Measurements from ENCODE around the gene CELSR1. TPM values are rescaled to one million over a fixed set of nuclear protein-coding genes. Genes with fewer than 3 reads are reported as not detected.
A peak's percentile ranks its signal among the peaks of the same experiment; 100 is the strongest.

CELSR1 gene
- polyA plus RNA-seq, 2 donors, result 19.8 to 34.8 TPM

GRCh38 chr22:46465793-46466192, 71.6 kb downstream of the CELSR1 start:
- H3K4me1 ChIP-seq (ENCODE audit: control insufficient read depth in 2 of 2, insufficient read depth in 2 of 2, low read length in 1 of 2), result peaks cover 0 to 11% of the 10 kb centered on the region in 2 donors
- H3K27me3 ChIP-seq (ENCODE audit: control insufficient read depth in 1 of 2, insufficient read depth in 2 of 2, low read length in 2 of 2), result no peaks in the 10 kb centered on the region
- 52 to 54% methylated on average over 12 of the region's 12 CpGs for WGBS, 2 donors
- no peak overlapping the region for H3K4me3 ChIP-seq (ENCODE audit: low read depth in 1 of 2, low read length in 2 of 2)
- no peak overlapping the region for H3K27ac ChIP-seq (ENCODE audit: low read depth in 2 of 2, low read length in 1 of 2)
- no peaks in the 10 kb centered on the region for H3K9me3 ChIP-seq (ENCODE audit: control insufficient read depth in 2 of 2, insufficient read depth in 1 of 2, low read depth in 1 of 2, low read length in 1 of 2)
- H3K36me3 ChIP-seq (ENCODE audit: control insufficient read depth in 2 of 2, insufficient read depth in 2 of 2, low read length in 1 of 2), result peaks cover 0 to 12% of the 10 kb centered on the region in 2 donors

- peaks cover 0 to 12% of the 10 kb centered on the region in 2 donors for H3K36me3 ChIP-seq (ENCODE audit: control insufficient read depth in 2 of 2, insufficient read depth in 2 of 2, low read length in 1 of 2)
- H3K27me3 ChIP-seq (ENCODE audit: control insufficient read depth in 1 of 2, insufficient read depth in 2 of 2, low read length in 2 of 2), result no peaks in the 10 kb centered on the region
- H3K27ac ChIP-seq (ENCODE audit: low read depth in 2 of 2, low read length in 1 of 2), result no peak overlapping the region
- 60 to 73% methylated on average over 11 of the region's 11 CpGs for WGBS, 2 donors
- no peaks in the 10 kb centered on the region for H3K9me3 ChIP-seq (ENCODE audit: control insufficient read depth in 2 of 2, insufficient read depth in 1 of 2, low read depth in 1 of 2, low read length in 1 of 2)
- H3K4me1 ChIP-seq (ENCODE audit: control insufficient read depth in 2 of 2, insufficient read depth in 2 of 2, low read length in 1 of 2), result peaks cover 0 to 11% of the 10 kb centered on the region in 2 donors
- no peak overlapping the region for H3K4me3 ChIP-seq (ENCODE audit: low read depth in 1 of 2, low read length in 2 of 2)
Measured at GRCh38 chr22:46465345-46465720, 72.1 kb downstream of the CELSR1 start.

- WGBS, 2 donors, result 85 to 89% methylated on average over 18 of the region's 18 CpGs
- no peak overlapping the region for H3K27ac ChIP-seq (ENCODE audit: low read depth in 2 of 2, low read length in 1 of 2)
- H3K9me3 ChIP-seq (ENCODE audit: control insufficient read depth in 2 of 2, insufficient read depth in 1 of 2, low read depth in 1 of 2, low read length in 1 of 2), result no peaks in the 10 kb centered on the region
- H3K36me3 ChIP-seq (ENCODE audit: control insufficient read depth in 2 of 2, insufficient read depth in 2 of 2, low read length in 1 of 2), result peaks cover 0 to 12% of the 10 kb centered on the region in 2 donors
- H3K4me1 ChIP-seq (ENCODE audit: control insufficient read depth in 2 of 2, insufficient read depth in 2 of 2, low read length in 1 of 2), result peaks cover 0 to 13% of the 10 kb centered on the region in 2 donors
- H3K27me3 ChIP-seq (ENCODE audit: control insufficient read depth in 1 of 2, insufficient read depth in 2 of 2, low read length in 2 of 2), result no peaks in the 10 kb centered on the region
- H3K4me3 ChIP-seq (ENCODE audit: low read depth in 1 of 2, low read length in 2 of 2), result no peak overlapping the region
Measured at GRCh38 chr22:46464701-46465344, 72.6 kb downstream of the CELSR1 start.

GRCh38 chr22:46464296-46464695, 73.1 kb downstream of the CELSR1 start:
- Histone ChIP-seq H3K9me3 (ENCODE audit: control insufficient read depth in 2 of 2, insufficient read depth in 1 of 2, low read depth in 1 of 2, low read length in 1 of 2) (no peaks in the 10 kb centered on the region), H3K4me1 (ENCODE audit: control insufficient read depth in 2 of 2, insufficient read depth in 2 of 2, low read length in 1 of 2) (peaks cover 0 to 13% of the 10 kb centered on the region in 2 donors), H3K27me3 (ENCODE audit: control insufficient read depth in 1 of 2, insufficient read depth in 2 of 2, low read length in 2 of 2) (no peaks in the 10 kb centered on the region), H3K27ac (ENCODE audit: low read depth in 2 of 2, low read length in 1 of 2) (no peak overlapping the region), H3K36me3 (ENCODE audit: control insufficient read depth in 2 of 2, insufficient read depth in 2 of 2, low read length in 1 of 2) (peaks cover 0 to 12% of the 10 kb centered on the region in 2 donors), H3K4me3 (ENCODE audit: low read depth in 1 of 2, low read length in 2 of 2) (no peak overlapping the region)
- 93 to 94% methylated on average over 8 of the region's 8 CpGs for WGBS, 2 donors

GRCh38 chr22:46463435-46464227, 73.8 kb downstream of the CELSR1 start:
- H3K27me3 ChIP-seq (ENCODE audit: control insufficient read depth in 1 of 2, insufficient read depth in 2 of 2, low read length in 2 of 2), result no peaks in the 10 kb centered on the region
- peaks cover 0 to 12% of the 10 kb centered on the region in 2 donors for H3K36me3 ChIP-seq (ENCODE audit: control insufficient read depth in 2 of 2, insufficient read depth in 2 of 2, low read length in 1 of 2)
- 93 to 94% methylated on average over 70 of the region's 70 CpGs for WGBS, 2 donors
- no peak overlapping the region for H3K4me3 ChIP-seq (ENCODE audit: low read depth in 1 of 2, low read length in 2 of 2)
- H3K27ac ChIP-seq (ENCODE audit: low read depth in 2 of 2, low read length in 1 of 2), result peak overlapping the region in 1 of 2 donors; percentile 65
- no peaks in the 10 kb centered on the region for H3K9me3 ChIP-seq (ENCODE audit: control insufficient read depth in 2 of 2, insufficient read depth in 1 of 2, low read depth in 1 of 2, low read length in 1 of 2)
- H3K4me1 ChIP-seq (ENCODE audit: control insufficient read depth in 2 of 2, insufficient read depth in 2 of 2, low read length in 1 of 2), result peaks cover 0 to 13% of the 10 kb centered on the region in 2 donors

GRCh38 chr22:46462726-46463371, 74.6 kb downstream of the CELSR1 start:
- Histone ChIP-seq H3K36me3 (ENCODE audit: control insufficient read depth in 2 of 2, insufficient read depth in 2 of 2, low read length in 1 of 2) (peaks cover 0 to 13% of the 10 kb centered on the region in 2 donors), H3K27me3 (ENCODE audit: control insufficient read depth in 1 of 2, insufficient read depth in 2 of 2, low read length in 2 of 2) (no peaks in the 10 kb centered on the region), H3K27ac (ENCODE audit: low read depth in 2 of 2, low read length in 1 of 2) (peak overlapping the region; percentile 38 to 65), H3K9me3 (ENCODE audit: control insufficient read depth in 2 of 2, insufficient read depth in 1 of 2, low read depth in 1 of 2, low read length in 1 of 2) (no peaks in the 10 kb centered on the region), H3K4me3 (ENCODE audit: low read depth in 1 of 2, low read length in 2 of 2) (no peak overlapping the region), H3K4me1 (ENCODE audit: control insufficient read depth in 2 of 2, insufficient read depth in 2 of 2, low read length in 1 of 2) (peaks cover 0 to 13% of the 10 kb centered on the region in 2 donors)
- 47 to 72% methylated on average over 18 of the region's 18 CpGs for WGBS, 2 donors

GRCh38 chr22:46461566-46462180, 75.7 kb downstream of the CELSR1 start:
- Histone ChIP-seq H3K27ac (ENCODE audit: low read depth in 2 of 2, low read length in 1 of 2) (no peak overlapping the region), H3K4me3 (ENCODE audit: low read depth in 1 of 2, low read length in 2 of 2) (no peak overlapping the region), H3K36me3 (ENCODE audit: control insufficient read depth in 2 of 2, insufficient read depth in 2 of 2, low read length in 1 of 2) (peaks cover 0 to 20% of the 10 kb centered on the region in 2 donors), H3K4me1 (ENCODE audit: control insufficient read depth in 2 of 2, insufficient read depth in 2 of 2, low read length in 1 of 2) (peaks cover 0 to 13% of the 10 kb centered on the region in 2 donors), H3K27me3 (ENCODE audit: control insufficient read depth in 1 of 2, insufficient read depth in 2 of 2, low read length in 2 of 2) (no peaks in the 10 kb centered on the region), H3K9me3 (ENCODE audit: control insufficient read depth in 2 of 2, insufficient read depth in 1 of 2, low read depth in 1 of 2, low read length in 1 of 2) (no peaks in the 10 kb centered on the region)
- WGBS, 2 donors, result 88 to 91% methylated on average over 22 of the region's 22 CpGs

- WGBS, 2 donors, result 79% methylated on average over 12 of the region's 12 CpGs
- Histone ChIP-seq H3K27me3 (ENCODE audit: control insufficient read depth in 1 of 2, insufficient read depth in 2 of 2, low read length in 2 of 2) (no peaks in the 10 kb centered on the region), H3K4me1 (ENCODE audit: control insufficient read depth in 2 of 2, insufficient read depth in 2 of 2, low read length in 1 of 2) (peaks cover 0 to 11% of the 10 kb centered on the region in 2 donors), H3K27ac (ENCODE audit: low read depth in 2 of 2, low read length in 1 of 2) (no peak overlapping the region), H3K9me3 (ENCODE audit: control insufficient read depth in 2 of 2, insufficient read depth in 1 of 2, low read depth in 1 of 2, low read length in 1 of 2) (no peaks in the 10 kb centered on the region), H3K36me3 (ENCODE audit: control insufficient read depth in 2 of 2, insufficient read depth in 2 of 2, low read length in 1 of 2) (peaks cover 0 to 20% of the 10 kb centered on the region in 2 donors), H3K4me3 (ENCODE audit: low read depth in 1 of 2, low read length in 2 of 2) (no peak overlapping the region)
Measured at GRCh38 chr22:46460857-46461256, 76.6 kb downstream of the CELSR1 start.

- 87 to 90% methylated on average over 17 of the region's 17 CpGs for WGBS, 2 donors
- no peak overlapping the region for H3K4me3 ChIP-seq (ENCODE audit: low read depth in 1 of 2, low read length in 2 of 2)
- no peaks in the 10 kb centered on the region for H3K9me3 ChIP-seq (ENCODE audit: control insufficient read depth in 2 of 2, insufficient read depth in 1 of 2, low read depth in 1 of 2, low read length in 1 of 2)
- H3K36me3 ChIP-seq (ENCODE audit: control insufficient read depth in 2 of 2, insufficient read depth in 2 of 2, low read length in 1 of 2), result peaks cover 0 to 20% of the 10 kb centered on the region in 2 donors
- peaks cover 0 to 14% of the 10 kb centered on the region in 2 donors for H3K4me1 ChIP-seq (ENCODE audit: control insufficient read depth in 2 of 2, insufficient read depth in 2 of 2, low read length in 1 of 2)
- no peak overlapping the region for H3K27ac ChIP-seq (ENCODE audit: low read depth in 2 of 2, low read length in 1 of 2)
- no peaks in the 10 kb centered on the region for H3K27me3 ChIP-seq (ENCODE audit: control insufficient read depth in 1 of 2, insufficient read depth in 2 of 2, low read length in 2 of 2)
Measured at GRCh38 chr22:46459347-46460065, 77.9 kb downstream of the CELSR1 start.

Data from esophagus (tissue), 2 donors.